Activated CD4-positive, alpha-beta memory T cell treated with anti-CD3 and anti-CD28 coated beads for 36 hours (primary cell): ENCODE data around the gene LIPJ. TPM values are rescaled to one million over a fixed set of nuclear protein-coding genes. Genes with fewer than 3 reads are reported as not detected.

Source experiments
- CTCF ChIA-PET: fragments of 350-600 bp; sonication (Branson Sonifier 250); formaldehyde crosslinking; loops from one replicate; lab custom pipeline; 2021; ENCODE audit warnings: antibody characterized with exemption, inconsistent platforms; lab: Charles Lee
- POLR2A ChIA-PET: fragments of 350-600 bp; sonication (Branson Sonifier 250); formaldehyde crosslinking; loops from one replicate; lab custom pipeline; 2021; ENCODE audit warnings: antibody characterized with exemption; lab: Charles Lee
- DNase-seq: peaks from one replicate; pipeline ENCODE4 v3.0.0-alpha.2; 2020
- H3K27ac Mint-ChIP-seq: one replicate; pipeline ENCODE4 v1.8.0; 2021; ENCODE audit warnings: mixed read lengths
- H3K27me3 Mint-ChIP-seq: one replicate; pipeline ENCODE4 v1.8.0; 2021; ENCODE audit warnings: mixed read lengths
- H3K36me3 Mint-ChIP-seq: one replicate; pipeline ENCODE4 v1.8.0; 2021; ENCODE audit warnings: mixed read lengths
- H3K4me1 Mint-ChIP-seq: one replicate; pipeline ENCODE4 v1.8.0; 2021; ENCODE audit warnings: low read depth, mixed read lengths
- H3K4me3 Mint-ChIP-seq: one replicate; pipeline ENCODE4 v1.8.0; 2021; ENCODE audit warnings: mild to moderate bottlenecking, mixed read lengths
- H3K9me3 Mint-ChIP-seq: one replicate; pipeline ENCODE4 v1.8.0; 2021; ENCODE audit warnings: mixed read lengths
- intact Hi-C: fragments of 100-400 bp; cut with micrococcal nuclease; formaldehyde crosslinking; loops from one replicate; pipeline ENCODE4 v1.15.1; 2023
- total RNA-seq, 2 experiments: library from RNA; stranded (reverse); gene quantifications; one replicate each; pipeline ENCODE4 v1.2.3, GENCODE V29; 2021

LIPJ gene
- total RNA-seq, 2 experiments from 2014 or later, result not detected

GRCh38 chr10:88557256-88557655, 29.3 kb upstream of the LIPJ start:
- Mint-ChIP-seq H3K27ac (no peak overlapping the region), H3K4me1 (peaks cover 5% of the 10 kb centered on the region), H3K4me3 (no peak overlapping the region), H3K27me3 (peaks cover 1% of the 10 kb centered on the region), H3K36me3 (no peaks in the 10 kb centered on the region), H3K9me3 (no peaks in the 10 kb centered on the region)
- ChIA-PET POLR2A (no interaction called here), CTCF (interaction anchor here (1.6 kb wide), 1 partner anchor 26 kb away, joined by 5 read pairs; the partner anchor contains the start of gene RNLS)
- intact Hi-C loops, result loop anchor here (10.0 kb wide), 1 partner anchor 442 kb away; no protein-coding TSS in a partner anchor
- no peak for DNase-seq

- H3K27me3 Mint-ChIP-seq, result peaks cover 1% of the 10 kb centered on the region
- H3K4me1 Mint-ChIP-seq, result peaks cover 5% of the 10 kb centered on the region
- no peaks in the 10 kb centered on the region for H3K36me3 Mint-ChIP-seq
- ChIA-PET CTCF (interaction anchor here (1.6 kb wide), 1 partner anchor 25 kb away, joined by 5 read pairs; the partner anchor contains the start of gene RNLS), POLR2A (no interaction called here)
- intact Hi-C loops, result loop anchor here (10.0 kb wide), 1 partner anchor 443 kb away; no protein-coding TSS in a partner anchor
- H3K9me3 Mint-ChIP-seq, result no peaks in the 10 kb centered on the region
- H3K4me3 Mint-ChIP-seq, result no peak overlapping the region
- DNase-seq, result no peak
- no peak overlapping the region for H3K27ac Mint-ChIP-seq
These were observed 28.9 kb upstream of the LIPJ start for GRCh38 chr10:88557658-88558057.

- Mint-ChIP-seq H3K4me1 (peaks cover 5% of the 10 kb centered on the region), H3K4me3 (no peak overlapping the region), H3K27ac (no peak overlapping the region), H3K36me3 (no peaks in the 10 kb centered on the region), H3K9me3 (no peaks in the 10 kb centered on the region), H3K27me3 (peaks cover 1% of the 10 kb centered on the region)
- ChIA-PET POLR2A (no interaction called here), CTCF (interaction anchor here (1.0 to 5.9 kb wide), 4 partner anchors 9 to 126 kb away, joined by 3 to 25 read pairs (median 8); partner anchors contain the start of gene RNLS)
- DNase-seq, result no peak
- intact Hi-C loops, result no loop called here
These were observed 24.4 kb upstream of the LIPJ start for GRCh38 chr10:88562152-88562551.

GRCh38 chr10:88565072-88565471, 21.5 kb upstream of the LIPJ start:
- CTCF ChIA-PET, result interaction anchor here (0.6 to 5.9 kb wide), 12 partner anchors 12 to 369 kb away, joined by 3 to 25 read pairs (median 4); partner anchors contain the start of gene RNLS
- Mint-ChIP-seq H3K27ac (no peak overlapping the region), H3K4me3 (no peak overlapping the region), H3K27me3 (no peaks in the 10 kb centered on the region), H3K4me1 (peaks cover 5% of the 10 kb centered on the region), H3K9me3 (no peaks in the 10 kb centered on the region), H3K36me3 (no peaks in the 10 kb centered on the region)
- POLR2A ChIA-PET, result no interaction called here
- DNase-seq, result no peak
- intact Hi-C loops, result loop anchor here (1.0 kb wide), 1 partner anchor 367 kb away; no protein-coding TSS in a partner anchor

- Mint-ChIP-seq H3K27me3 (peaks cover 4% of the 10 kb centered on the region), H3K36me3 (no peaks in the 10 kb centered on the region), H3K27ac (peak overlapping the region; percentile 31), H3K4me1 (peaks cover 11% of the 10 kb centered on the region), H3K4me3 (peak overlapping the region; percentile 81), H3K9me3 (no peaks in the 10 kb centered on the region)
- POLR2A ChIA-PET, result interaction anchor here (0.9 to 1.7 kb wide), 2 partner anchors 719 to 720 kb away, joined by 4 to 5 read pairs; partner anchors contain the start of genes KLLN and PTEN
- DNase-seq, result no peak
- CTCF ChIA-PET, result interaction anchor here (0.7 to 2.3 kb wide), 29 partner anchors 9 to 768 kb away, joined by 3 to 13 read pairs (median 4); no protein-coding TSS in a partner anchor
- intact Hi-C loops, result loop anchor here (1.0 to 5.0 kb wide), 4 partner anchors 88 to 420 kb away; no protein-coding TSS in a partner anchor
These were observed 4.2 kb upstream of the LIPJ start for GRCh38 chr10:88582411-88582805.

- intact Hi-C loops, result loop anchor here (1.0 to 5.0 kb wide), 4 partner anchors 87 to 419 kb away; no protein-coding TSS in a partner anchor
- H3K27me3 Mint-ChIP-seq, result peaks cover 4% of the 10 kb centered on the region
- DNase-seq, result peak; percentile 80
- ChIA-PET POLR2A (interaction anchor here (0.9 to 1.7 kb wide), 2 partner anchors 720 to 721 kb away, joined by 4 to 5 read pairs; partner anchors contain the start of genes KLLN and PTEN), CTCF (interaction anchor here (0.7 to 2.3 kb wide), 39 partner anchors 9 to 1069 kb away, joined by 3 to 13 read pairs (median 4); partner anchors contain the start of genes ATAD1 and LIPK)
- peaks cover 11% of the 10 kb centered on the region for H3K4me1 Mint-ChIP-seq
- peak within 1 kb of the TSS; percentile 86 for H3K27ac Mint-ChIP-seq
- no peaks in the 10 kb centered on the region for H3K36me3 Mint-ChIP-seq
- H3K4me3 Mint-ChIP-seq, result peak within 1 kb of the TSS; percentile 81
- no peaks in the 10 kb centered on the region for H3K9me3 Mint-ChIP-seq
These were observed 3.6 kb upstream of the LIPJ start, which contains the start of gene RNLS for GRCh38 chr10:88582806-88583583. RNLS (minus strand) TSS chr10:88583318.

- Mint-ChIP-seq H3K4me1 (peaks cover 11% of the 10 kb centered on the region), H3K27ac (peak overlapping the region; percentile 86), H3K27me3 (peaks cover 4% of the 10 kb centered on the region), H3K9me3 (no peaks in the 10 kb centered on the region), H3K4me3 (peak overlapping the region; percentile 81), H3K36me3 (no peaks in the 10 kb centered on the region)
- ChIA-PET POLR2A (interaction anchor here (1.7 kb wide), 1 partner anchor 720 kb away, joined by 4 read pairs; the partner anchor contains the start of genes KLLN and PTEN), CTCF (interaction anchor here (0.7 to 2.3 kb wide), 30 partner anchors 9 to 769 kb away, joined by 3 to 13 read pairs (median 4); partner anchors contain the start of genes ATAD1 and LIPK)
- intact Hi-C loops, result loop anchor here (5.0 kb wide), 3 partner anchors 229 to 419 kb away; no protein-coding TSS in a partner anchor
- DNase-seq, result no peak
These were observed 3.0 kb upstream of the LIPJ start for GRCh38 chr10:88583584-88583957.

- H3K36me3 Mint-ChIP-seq, result no peaks in the 10 kb centered on the region
- no peaks in the 10 kb centered on the region for H3K9me3 Mint-ChIP-seq
- no peaks in the 10 kb centered on the region for H3K4me1 Mint-ChIP-seq
- CTCF ChIA-PET, result interaction anchor here (3.1 kb wide), 1 partner anchor 10 kb away, joined by 13 read pairs; the partner anchor contains the start of gene RNLS
- DNase-seq, result no peak
- H3K27ac Mint-ChIP-seq, result no peak overlapping the region
- no peaks in the 10 kb centered on the region for H3K27me3 Mint-ChIP-seq
- intact Hi-C loops, result no loop called here
- H3K4me3 Mint-ChIP-seq, result no peak overlapping the region
- POLR2A ChIA-PET, result no interaction called here
These were observed 5.8 kb downstream of the LIPJ start for GRCh38 chr10:88592381-88592780.

GRCh38 chr10:88592906-88593305, 6.3 kb downstream of the LIPJ start:
- no peaks in the 10 kb centered on the region for H3K36me3 Mint-ChIP-seq
- H3K9me3 Mint-ChIP-seq, result no peaks in the 10 kb centered on the region
- intact Hi-C loops, result no loop called here
- H3K4me1 Mint-ChIP-seq, result peaks cover under 1% of the 10 kb centered on the region
- no peaks in the 10 kb centered on the region for H3K27me3 Mint-ChIP-seq
- no peak overlapping the region for H3K27ac Mint-ChIP-seq
- no peak for DNase-seq
- CTCF ChIA-PET, result interaction anchor here (0.5 to 3.1 kb wide), 2 partner anchors 10 to 1654 kb away, joined by 4 to 13 read pairs; partner anchors contain the start of gene RNLS
- no peak overlapping the region for H3K4me3 Mint-ChIP-seq
- POLR2A ChIA-PET, result no interaction called here

- no peak for DNase-seq
- ChIA-PET CTCF (no interaction called here), POLR2A (no interaction called here)
- intact Hi-C loops, result no loop called here
- Mint-ChIP-seq H3K9me3 (no peaks in the 10 kb centered on the region), H3K27me3 (no peaks in the 10 kb centered on the region), H3K4me1 (peaks cover 7% of the 10 kb centered on the region), H3K4me3 (no peak overlapping the region), H3K36me3 (no peaks in the 10 kb centered on the region), H3K27ac (no peak overlapping the region)
These were observed 7.9 kb downstream of the LIPJ start for GRCh38 chr10:88594482-88594881.

- ChIA-PET CTCF (interaction anchor here (2.4 kb wide), 1 partner anchor 15 kb away, joined by 6 read pairs; the partner anchor contains the start of gene RNLS), POLR2A (no interaction called here)
- Mint-ChIP-seq H3K4me3 (no peak overlapping the region), H3K9me3 (peaks cover 2% of the 10 kb centered on the region), H3K27me3 (peaks cover 3% of the 10 kb centered on the region), H3K4me1 (peaks cover 7% of the 10 kb centered on the region), H3K27ac (no peak overlapping the region), H3K36me3 (no peaks in the 10 kb centered on the region)
- no peak for DNase-seq
- intact Hi-C loops, result no loop called here
These were observed 11.5 kb downstream of the LIPJ start for GRCh38 chr10:88598055-88598454.
